Stimulated activated CD8-positive, alpha-beta memory T cell treated with anti-CD3 and anti-CD28 coated beads, Interleukin-12 subunit alpha, Interleukin-12 subunit beta, amount 100 ng/mL, for 24 hours (primary cell): ENCODE results near the gene ARHGAP10.
"Not testable (repeated sequence)": the region's sequence is repeated elsewhere in the genome, so short reads cannot be mapped to it uniquely, and the experiment has no call there.

ENCODE experiments used
- DNase-seq: peaks from one replicate; pipeline ENCODE4 v3.0.0-alpha.2; 2020; ENCODE audit errors: extremely low read depth

ARHGAP10 gene

DNA sequence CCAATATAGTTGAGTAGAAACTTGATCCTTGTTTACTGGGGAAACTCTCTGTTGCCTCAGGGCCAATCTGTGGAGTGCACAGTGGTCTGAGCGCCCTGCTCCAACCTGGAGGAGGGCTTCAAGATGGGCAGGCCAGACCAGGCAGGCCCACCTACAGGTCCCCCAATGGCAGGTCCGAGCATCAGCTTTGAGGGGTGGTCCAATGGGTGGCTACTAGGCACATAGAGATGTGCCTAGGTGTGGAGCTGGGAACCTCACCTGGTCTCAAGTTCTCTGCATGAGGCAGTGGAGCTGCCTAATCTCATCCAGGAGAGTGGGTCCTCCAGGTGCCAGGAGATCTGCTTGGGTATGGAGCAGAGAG, 252.9 kb downstream of the ARHGAP10 start:
- no peak for DNase-seq

DNA sequence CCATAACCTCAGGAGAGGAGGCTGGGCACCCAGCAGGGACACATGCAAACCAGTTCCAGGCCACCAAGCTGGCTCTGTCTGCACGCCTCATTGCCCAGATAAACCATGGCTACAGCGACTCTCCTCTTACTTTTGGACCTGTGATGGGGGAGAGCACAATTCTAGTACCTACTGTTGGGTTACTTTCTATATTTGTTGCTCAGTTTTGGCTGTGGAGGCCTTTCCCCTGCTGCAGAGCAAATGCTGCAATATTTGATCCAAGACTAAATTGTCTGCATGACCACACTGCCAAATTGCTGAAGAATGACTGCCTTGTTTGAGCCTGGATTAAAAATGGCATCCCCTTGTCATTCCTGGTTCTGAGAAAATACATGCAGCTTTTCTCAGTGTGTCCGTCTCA, 253.5 kb downstream of the ARHGAP10 start:
- DNase-seq: no peak

DNA sequence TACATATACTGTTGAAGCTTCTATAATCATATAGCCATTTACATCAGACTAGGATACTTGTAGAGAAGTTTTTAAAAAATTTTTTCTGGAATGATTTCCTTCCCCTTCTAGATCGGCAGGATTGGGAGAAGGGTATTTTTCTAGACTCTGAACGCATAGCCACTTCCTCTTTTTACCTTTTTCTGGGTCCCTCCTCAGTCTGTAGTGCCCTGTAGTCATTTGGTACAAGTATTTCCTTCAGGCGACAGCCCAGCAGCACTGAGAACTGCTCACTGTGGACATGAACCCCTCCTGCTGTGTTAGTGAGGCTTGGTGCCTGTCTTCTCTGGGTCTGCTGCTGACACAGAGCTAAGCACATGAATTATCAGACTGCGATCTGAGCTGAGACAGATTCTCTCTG, 255.4 kb downstream of the ARHGAP10 start:
- DNase-seq: no peak

DNA sequence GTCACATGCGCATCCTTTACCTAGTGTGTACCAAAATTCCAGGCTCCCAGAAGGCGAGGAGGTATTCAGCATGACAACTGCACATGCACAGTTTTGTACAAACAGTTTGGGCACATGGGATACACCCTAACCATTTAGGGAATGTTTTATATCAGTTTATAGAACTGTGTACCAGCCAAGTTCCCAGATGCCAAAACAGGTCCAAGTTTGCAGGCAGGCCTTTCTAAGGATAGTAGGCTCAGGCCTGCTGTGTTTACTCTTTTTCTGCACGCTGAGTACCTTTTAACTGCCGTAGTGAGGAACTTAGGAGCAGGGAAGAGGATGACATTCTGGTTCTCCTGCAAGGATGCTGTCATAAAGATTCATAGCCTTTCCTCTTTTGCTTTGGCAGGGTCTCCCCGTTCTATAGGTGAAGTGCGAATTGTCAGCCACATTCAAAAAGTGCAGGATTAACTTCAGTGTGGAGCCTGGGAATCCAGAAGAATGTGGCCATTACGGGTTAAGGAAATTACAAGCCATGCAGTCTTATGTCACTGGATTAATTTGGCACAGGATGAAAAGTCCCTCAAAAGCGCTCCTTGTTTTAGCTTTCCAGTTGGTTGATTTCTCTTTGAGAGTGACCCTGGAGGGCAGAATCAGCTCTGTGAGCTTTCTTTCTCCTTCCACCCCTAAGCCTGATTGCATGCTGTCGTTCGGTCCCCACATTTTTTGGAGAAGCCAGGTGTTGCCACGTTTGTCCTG, 259.8 kb downstream of the ARHGAP10 start:
- DNase-seq: no peak

DNA sequence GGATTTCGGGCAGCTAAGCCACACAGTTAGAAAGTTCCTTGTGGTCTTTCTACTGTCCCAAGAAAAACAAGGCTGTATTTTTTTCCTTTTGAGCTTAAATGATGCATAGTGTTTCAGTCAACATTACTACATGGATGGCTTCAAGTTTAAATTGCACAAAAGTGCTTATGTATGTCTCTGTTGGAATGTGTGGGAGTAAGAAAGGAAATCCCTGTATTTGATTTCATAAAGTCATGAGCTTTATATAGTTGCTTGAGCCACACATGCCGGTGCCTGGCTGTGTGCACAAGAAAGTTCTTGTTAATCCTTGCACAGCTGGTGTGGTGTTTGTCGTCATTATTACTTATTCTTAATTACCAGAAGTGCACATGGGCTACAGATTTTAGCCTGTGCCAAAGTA, 262.2 kb downstream of the ARHGAP10 start:
- no peak for DNase-seq

DNA sequence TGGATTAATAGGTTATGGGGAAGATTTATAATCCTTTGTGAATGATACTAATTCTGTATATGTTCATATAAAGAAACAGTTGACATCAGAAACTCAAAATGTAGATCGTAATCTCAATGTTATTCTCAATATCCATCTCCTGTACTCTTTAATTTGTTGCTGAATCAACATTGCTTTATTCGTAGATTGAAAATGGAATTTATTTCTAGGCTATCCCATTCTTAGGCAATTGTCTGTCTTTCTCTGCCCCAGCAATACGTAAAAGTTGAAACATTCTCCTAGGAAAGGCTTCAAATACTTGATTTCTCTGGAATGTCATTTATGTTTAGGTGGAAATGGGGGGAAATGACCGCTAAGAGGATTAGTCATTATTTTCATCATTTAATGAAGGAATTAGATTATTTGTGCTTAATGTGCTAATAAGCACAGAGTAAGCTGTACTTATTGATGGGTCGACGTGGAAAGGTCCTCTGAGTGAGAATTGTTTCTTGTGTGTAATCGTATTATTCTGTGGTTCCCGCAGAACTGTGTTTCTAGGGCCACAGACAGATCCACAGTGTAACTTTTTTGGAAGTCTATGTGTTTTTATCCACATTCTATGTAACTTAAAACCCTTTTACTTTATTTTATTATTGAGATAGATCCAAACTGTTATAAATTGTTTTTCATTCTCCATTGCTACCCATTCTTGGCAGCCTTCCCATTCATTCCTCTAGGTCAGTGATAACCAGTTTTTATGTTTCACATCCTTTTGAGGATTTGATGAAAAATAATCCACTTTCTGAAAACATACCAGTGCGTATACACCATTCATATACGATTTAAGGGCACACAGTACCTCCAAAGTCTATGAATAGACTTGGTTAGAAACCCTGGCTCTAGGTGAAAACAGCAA, 262.9 kb downstream of the ARHGAP10 start:
- DNase-seq: no peak

DNA sequence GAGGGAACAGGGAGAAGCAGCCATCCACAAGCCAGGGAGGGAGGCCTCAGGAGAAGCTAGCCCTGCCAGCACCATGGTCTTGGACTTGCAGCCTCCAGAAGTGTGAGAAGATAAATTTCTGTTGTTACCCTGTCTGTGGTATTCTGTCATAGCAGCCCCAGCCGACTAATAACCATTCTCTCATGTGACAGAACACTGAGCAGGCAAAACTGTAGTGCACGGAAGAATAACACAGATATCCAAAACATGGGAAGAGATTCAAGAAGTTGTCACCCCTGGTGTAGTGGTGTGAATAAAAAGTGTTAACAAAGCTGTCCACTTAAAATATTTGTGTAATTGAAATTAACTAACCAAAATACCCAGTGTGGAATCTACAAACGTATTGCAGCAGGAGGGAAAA, 265.0 kb downstream of the ARHGAP10 start:
- DNase-seq: no peak

DNA sequence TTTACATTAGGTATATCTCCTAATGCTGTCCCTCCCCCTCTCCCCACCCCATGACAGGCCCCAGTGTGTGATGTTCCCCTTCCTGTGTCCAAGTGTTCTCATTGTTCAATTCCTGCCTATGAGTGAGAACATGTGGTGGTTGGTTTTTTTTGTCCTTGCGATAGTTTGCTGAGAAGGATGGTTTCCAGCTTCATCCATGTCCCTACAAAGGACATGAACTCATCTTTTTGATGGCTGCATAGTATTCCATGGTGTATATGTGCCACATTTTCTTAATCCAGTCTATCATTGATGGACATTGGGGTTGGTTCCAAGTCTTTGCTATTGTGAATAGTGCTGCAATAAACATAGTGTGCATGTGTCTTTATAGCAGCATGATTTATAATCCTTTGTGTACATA, 268.1 kb downstream of the ARHGAP10 start:
- not testable (repeated sequence) for DNase-seq

DNA sequence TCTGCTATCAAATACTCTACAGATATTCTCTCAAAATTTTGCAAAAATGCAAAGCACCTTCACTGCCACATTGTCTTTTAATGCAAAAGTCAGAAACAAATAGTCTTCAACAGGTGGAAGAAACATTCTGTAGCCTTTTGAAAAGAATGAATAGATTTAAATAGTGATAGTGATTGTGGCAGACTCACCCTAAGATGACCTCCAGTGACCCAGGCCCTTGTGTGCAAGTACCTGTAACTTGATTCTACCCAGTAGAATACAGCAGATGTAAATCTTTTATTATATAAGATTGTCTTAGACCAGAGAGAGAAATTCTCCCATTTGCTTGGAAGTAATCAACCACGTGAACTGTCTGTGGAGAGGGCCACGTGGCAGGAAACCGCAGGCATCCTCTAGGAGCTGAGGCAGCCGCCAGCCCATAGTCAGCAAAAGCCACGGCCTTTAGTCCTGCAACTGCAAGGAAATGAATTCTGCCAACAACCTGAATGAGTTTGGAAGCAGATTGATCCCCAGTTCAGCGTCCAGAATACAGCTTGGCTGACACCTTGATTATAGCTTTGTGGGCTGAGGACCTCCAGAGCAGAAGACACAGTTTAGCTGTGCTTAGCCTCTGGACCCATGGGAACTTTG, 272.5 kb downstream of the ARHGAP10 start:
- DNase-seq: no peak

DNA sequence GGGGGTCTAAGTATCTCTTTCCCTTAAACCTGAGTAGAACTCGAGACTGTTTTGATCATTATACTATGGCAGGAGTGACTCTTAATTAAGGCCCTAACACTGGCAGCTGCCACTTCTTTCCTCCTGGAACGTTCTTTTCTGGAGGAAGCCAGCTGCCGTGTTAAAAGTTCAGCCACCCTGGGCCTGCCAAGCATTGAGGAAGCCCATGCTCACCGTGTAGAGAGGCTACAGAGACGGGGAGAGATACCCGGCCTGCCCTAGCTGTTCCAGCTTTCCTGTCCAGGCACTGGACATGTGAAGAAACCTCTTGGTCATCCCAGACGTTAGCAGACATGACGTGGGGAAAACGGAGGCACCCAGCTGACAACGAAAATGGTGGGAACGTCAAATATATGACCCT, 274.1 kb downstream of the ARHGAP10 start:
- DNase-seq: no peak

DNA sequence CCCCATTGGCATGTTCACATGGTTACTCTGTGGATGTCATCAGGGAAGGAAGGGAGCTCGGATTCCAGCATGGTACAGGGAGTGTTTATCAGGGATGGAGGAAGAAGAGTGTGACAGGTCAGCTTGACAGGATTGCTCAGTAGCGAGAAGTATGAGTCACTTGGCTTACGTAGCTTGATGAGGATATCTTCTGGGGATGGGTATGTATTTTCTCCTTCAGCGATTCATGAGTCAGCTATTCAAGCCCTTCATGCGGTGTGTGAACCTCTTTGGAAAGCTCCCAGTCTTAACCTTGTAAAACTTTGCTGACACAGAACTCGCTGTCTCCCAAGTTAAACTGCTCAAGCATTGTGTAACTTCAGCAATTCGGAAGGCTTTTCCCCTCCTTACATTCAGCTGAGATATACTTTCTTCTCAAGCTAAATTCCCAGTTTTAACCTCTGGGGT, 275.4 kb downstream of the ARHGAP10 start:
- no peak for DNase-seq

DNA sequence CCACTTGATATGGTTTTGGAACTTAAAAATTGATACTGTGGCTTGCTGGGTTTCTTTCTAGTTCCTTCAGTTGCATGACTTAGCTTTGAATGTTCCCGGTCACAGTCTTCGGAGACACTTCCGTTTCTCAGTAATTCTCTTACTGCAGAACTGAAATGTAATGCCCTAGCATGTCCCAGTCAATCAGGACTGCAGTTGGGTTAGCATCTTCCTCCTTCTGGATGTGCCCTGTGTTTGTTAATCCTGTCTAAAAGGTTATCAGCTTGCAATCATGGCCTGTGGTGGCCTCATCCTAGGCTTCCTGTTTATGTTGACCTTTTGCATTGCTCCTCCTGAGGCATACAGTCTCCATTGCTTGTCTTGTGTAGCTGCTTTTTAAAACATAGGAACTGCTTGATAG, 275.9 kb downstream of the ARHGAP10 start:
- DNase-seq: no peak

DNA sequence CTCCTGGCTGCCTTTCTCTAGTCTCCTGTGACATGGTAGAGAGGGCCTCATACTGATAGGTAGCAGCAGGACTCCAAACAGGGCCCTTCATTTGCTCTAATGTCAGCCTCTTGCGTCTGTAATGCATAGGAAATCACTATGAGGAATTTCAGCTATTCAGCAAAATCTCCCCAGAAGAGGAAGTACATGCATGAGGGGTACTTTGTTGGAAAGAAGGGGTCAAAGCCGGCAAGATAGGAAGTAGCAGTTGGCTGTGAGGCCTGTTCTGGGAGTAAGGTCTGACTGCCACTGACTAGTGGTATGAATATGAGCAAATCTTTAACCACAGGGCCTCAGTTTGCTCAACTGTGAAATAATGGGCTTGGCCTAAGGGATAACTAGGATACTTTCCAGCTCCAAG, 283.2 kb downstream of the ARHGAP10 start:
- DNase-seq: no peak

DNA sequence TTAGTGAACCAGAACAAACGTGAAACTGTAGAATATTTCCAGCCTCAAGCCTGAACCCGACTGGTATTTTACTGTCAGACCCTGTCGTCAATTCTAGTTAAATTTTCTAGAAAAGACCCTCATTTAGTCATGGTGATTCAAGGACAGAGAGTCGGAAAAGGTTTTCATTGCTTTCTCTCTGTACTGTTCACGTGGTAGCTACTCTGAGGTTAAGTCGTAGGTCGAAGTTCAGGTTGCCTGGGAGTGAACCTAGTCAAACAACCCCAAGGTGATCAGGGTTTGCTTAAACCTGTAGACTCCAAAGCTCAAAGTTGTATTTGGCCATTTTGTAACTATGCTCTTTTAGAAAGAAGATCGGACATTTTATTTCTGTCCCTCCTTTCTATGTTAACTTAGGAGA, 283.6 kb downstream of the ARHGAP10 start:
- no peak for DNase-seq

DNA sequence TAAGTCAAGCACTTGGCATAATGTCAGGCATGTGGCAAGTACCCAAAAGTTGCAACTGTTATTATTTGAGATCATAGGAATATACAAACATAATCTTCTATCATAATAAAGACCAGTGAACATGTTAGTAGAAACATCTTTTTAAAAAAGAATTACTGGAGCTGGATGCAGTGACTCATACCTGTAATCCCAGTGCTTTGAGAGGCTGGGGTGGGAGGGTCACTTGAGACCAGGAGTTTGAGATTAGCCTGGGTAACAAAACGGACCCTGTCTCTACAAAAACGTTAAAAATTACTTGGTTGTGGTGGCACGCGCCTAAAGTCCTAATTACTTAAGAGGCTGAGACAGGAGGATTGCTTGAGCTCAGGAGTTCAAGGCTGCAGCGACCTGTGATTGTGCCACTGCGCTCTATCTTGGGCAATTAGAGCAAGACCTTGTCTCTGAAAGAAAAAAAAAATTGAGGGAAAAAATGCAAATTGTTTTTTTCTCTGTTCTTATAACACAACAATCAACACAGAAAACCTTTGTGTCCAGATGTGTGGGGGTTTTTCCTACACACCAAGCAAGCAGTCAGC, 284.3 kb downstream of the ARHGAP10 start:
- no peak for DNase-seq

DNA sequence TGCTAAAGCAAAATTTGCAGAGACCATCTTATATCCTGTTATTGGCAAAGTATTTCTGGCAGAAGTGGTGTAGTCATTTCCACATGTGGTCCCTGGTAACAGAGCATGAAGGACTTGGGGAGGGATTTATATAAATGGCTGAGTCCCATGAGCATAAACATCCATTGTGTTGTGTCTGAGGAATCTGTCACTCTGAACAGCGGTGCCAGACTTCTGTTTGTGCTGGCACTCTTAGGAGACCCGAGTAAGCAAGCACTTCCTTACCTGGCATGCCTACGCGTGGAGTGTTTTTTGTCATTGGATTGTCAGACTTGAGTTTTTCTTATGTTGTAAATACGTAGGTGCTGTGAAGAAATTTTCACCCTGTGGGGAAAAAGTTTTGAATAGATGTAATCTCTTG, 285.9 kb downstream of the ARHGAP10 start:
- DNase-seq: no peak

DNA sequence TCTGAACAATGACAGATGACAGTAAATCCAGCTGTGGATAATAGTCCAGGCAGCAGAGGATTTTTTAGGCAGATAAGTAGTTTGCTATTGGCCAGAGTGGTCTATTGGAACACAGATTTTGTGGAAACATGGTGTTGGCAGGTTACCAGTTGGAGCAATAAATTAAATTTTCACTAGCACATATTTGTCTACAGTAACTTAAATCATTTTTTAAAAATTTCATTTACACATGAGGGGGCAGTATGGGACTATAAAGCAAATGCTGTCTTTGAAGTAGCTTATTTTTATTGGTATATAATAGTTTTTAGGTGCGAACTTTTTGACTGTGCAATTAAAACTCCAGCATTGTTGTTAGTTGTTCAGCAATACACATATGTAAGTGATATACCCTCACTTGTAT, 289.8 kb downstream of the ARHGAP10 start:
- no peak for DNase-seq

DNA sequence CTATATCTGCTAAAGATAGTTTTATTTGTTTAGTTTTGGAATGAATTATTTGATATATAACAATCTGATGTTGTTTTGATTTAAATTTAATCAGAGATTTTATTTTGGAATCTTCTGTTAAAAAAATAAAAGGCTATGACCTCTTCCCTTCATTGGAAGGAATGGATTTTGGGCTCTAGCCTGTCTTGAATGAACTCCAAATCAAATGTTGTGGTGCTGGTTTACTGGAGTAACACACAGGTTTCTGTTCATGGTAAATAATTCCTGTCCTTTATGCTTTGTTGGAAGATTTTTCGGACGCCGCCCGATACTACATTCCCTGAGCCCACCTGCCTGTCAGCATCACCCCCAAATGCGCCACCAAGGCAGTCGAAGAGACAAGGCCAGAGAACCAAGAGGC, 291.1 kb downstream of the ARHGAP10 start:
- no peak for DNase-seq

DNA sequence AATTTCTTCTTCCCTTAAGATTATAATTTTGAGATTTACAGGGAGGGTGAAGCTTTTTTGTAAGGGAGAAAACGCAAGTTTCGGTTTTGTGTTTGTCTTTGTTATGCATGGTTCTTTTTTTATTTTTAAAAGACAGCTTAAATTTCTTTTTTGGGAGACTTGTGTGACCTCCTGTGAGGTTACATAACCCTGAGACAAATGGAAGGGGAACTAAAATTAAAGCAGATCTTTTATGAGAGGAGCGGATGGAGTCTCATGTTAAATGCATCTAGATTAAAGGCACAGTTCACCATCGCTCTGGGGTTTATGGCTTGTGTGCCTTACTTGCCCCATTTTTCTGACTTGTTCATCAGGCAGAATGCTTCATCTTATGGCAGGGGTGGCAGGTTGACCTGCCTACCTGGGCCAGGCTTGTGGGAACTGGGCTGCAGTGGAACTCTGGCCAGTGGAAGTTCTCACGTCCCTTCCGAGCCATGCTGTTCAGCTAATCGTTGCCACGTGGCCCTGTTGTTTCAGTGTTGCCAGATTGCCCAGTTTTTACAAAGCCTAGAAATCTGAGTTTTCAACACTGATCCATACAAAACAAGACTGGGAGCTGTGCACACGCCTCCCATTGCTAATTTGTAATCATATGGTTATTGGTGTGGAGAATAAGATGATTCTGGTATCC, 291.8 kb downstream of the ARHGAP10 start:
- DNase-seq: no peak

DNA sequence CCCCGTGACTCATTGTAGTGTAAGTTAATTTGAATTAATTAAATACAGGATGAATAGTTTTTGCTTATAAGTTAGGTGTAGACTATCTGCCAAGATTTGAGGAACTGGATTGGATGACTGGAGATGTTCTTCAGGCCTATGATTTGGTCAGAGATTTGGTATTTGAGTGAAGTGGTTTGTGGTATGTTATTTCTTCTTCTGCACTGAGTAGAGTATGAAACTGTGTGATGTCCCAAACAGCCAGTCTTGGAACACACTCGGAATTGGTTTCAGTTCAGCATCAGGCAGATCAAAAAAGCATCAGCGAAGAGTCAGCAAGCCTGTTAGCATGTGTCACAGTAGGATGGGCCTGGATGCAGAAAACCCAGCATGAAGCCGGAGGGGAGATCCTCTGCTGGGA, 294.1 kb downstream of the ARHGAP10 start:
- no peak for DNase-seq

DNA sequence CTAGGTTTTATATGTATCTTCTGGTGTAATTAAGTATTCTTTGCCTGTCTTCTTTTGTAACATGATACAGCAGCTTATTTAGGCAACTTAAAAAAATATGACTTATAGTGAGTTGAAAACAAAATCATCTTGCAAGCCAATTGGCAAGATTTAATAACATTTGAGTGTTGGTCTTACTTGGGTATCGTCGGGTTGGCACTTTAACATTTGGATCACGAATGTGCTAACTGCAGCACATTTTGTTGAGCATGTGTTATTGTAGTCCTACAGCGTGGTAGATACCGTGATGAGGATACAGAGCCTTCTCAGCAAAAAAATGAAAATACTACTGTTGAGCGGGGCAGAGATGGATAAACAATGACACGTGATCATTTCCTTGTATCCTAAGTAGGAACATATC, 295.3 kb downstream of the ARHGAP10 start:
- no peak for DNase-seq

DNA sequence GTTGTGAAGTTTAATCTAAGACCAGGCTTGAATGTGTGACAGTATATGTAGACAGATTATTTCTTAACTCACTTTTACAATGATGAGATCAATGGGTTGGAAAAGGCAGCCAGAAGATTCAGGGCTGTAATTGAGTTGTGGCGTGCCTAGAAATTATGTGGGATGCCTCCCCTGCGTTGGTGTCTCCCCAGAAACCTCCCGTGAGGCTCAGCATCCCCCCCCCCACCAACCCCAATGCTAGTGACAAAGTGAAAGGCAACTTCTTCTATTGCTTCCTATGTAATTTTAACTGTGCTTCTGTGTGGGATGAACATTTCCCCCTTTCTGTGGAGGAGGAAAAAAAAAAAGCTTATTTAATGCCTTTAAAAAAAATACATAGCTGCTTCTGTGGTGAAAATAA, 297.9 kb downstream of the ARHGAP10 start:
- no peak for DNase-seq
